ENCODE data around the gene ARG2. TPM values are rescaled to one million over a fixed set of nuclear protein-coding genes. Genes with fewer than 3 reads are reported as not detected.

Gene ARG2
- total RNA-seq, 1 experiment from 2014 or later = 11.2 TPM

- intact Hi-C loops (cut with micrococcal nuclease; ENCODE audit: unreplicated experiment) = no loop called here
- Mint-ChIP-seq H3K36me3 (ENCODE audit: insufficient read depth, unreplicated experiment) (peaks cover 53% of the 10 kb centered on the region), H3K4me3 (ENCODE audit: low read depth, unreplicated experiment) (no peak overlapping the region), H3K9me3 (ENCODE audit: low read depth, unreplicated experiment) (no peaks in the 10 kb centered on the region), H3K4me1 (ENCODE audit: low read depth, unreplicated experiment) (peaks cover 10% of the 10 kb centered on the region), H3K27me3 (ENCODE audit: unreplicated experiment) (no peaks in the 10 kb centered on the region), H3K27ac (ENCODE audit: unreplicated experiment) (no peak overlapping the region)
- DNase-seq = no peak
- CTCF ChIA-PET = interaction anchor here (1.3 kb wide), 1 partner anchor 20 kb away, joined by 3 read pairs; no protein-coding TSS in a partner anchor
- BruUV-seq (replicated peaks) = no TSS peak
- TF ChIP-seq CTCF (IDR thresholded peaks at IDR 0.05; ENCODE audit: unreplicated experiment) = no peak
These were observed 64.1 kb downstream of the ARG2 start for GRCh38 chr14:67683842-67684241.

GRCh38 chr14:67690011-67690410, 70.3 kb downstream of the ARG2 start:
- DNase-seq = no peak
- no peaks in the 10 kb centered on the region for H3K4me1 Mint-ChIP-seq (ENCODE audit: low read depth, unreplicated experiment)
- H3K36me3 Mint-ChIP-seq (ENCODE audit: insufficient read depth, unreplicated experiment) = peaks cover 59% of the 10 kb centered on the region
- no peaks in the 10 kb centered on the region for H3K27me3 Mint-ChIP-seq (ENCODE audit: unreplicated experiment)
- H3K9me3 Mint-ChIP-seq (ENCODE audit: low read depth, unreplicated experiment) = no peaks in the 10 kb centered on the region
- no peak for TF ChIP-seq CTCF (IDR thresholded peaks at IDR 0.05; ENCODE audit: unreplicated experiment)
- BruUV-seq (replicated peaks) = no TSS peak
- CTCF ChIA-PET = no interaction called here
- intact Hi-C loops (cut with micrococcal nuclease; ENCODE audit: unreplicated experiment) = no loop called here
- no peak overlapping the region for H3K4me3 Mint-ChIP-seq (ENCODE audit: low read depth, unreplicated experiment)
- no peak overlapping the region for H3K27ac Mint-ChIP-seq (ENCODE audit: unreplicated experiment)

- DNase-seq = peak; percentile 82
- H3K9me3 Mint-ChIP-seq (ENCODE audit: low read depth, unreplicated experiment) = no peaks in the 10 kb centered on the region
- H3K27me3 Mint-ChIP-seq (ENCODE audit: unreplicated experiment) = no peaks in the 10 kb centered on the region
- H3K36me3 Mint-ChIP-seq (ENCODE audit: insufficient read depth, unreplicated experiment) = peaks cover 25% of the 10 kb centered on the region
- peak overlapping the region; percentile 87 for H3K27ac Mint-ChIP-seq (ENCODE audit: unreplicated experiment)
- no peak for TF ChIP-seq CTCF (IDR thresholded peaks at IDR 0.05; ENCODE audit: unreplicated experiment)
- H3K4me1 Mint-ChIP-seq (ENCODE audit: low read depth, unreplicated experiment) = no peaks in the 10 kb centered on the region
- CTCF ChIA-PET = interaction anchor here (2.8 kb wide), 1 partner anchor 9 kb away, joined by 16 read pairs; no protein-coding TSS in a partner anchor
- intact Hi-C loops (cut with micrococcal nuclease; ENCODE audit: unreplicated experiment) = no loop called here
- TSS peak; percentile 100 for BruUV-seq (replicated peaks)
- H3K4me3 Mint-ChIP-seq (ENCODE audit: low read depth, unreplicated experiment) = peak overlapping the region; percentile 93
These were observed 75.2 kb downstream of the ARG2 start for GRCh38 chr14:67694791-67695393.

- Mint-ChIP-seq H3K27ac (ENCODE audit: unreplicated experiment) (peak within 1 kb of the TSS; percentile 87), H3K36me3 (ENCODE audit: insufficient read depth, unreplicated experiment) (peaks cover 20% of the 10 kb centered on the region), H3K27me3 (ENCODE audit: unreplicated experiment) (no peaks in the 10 kb centered on the region), H3K9me3 (ENCODE audit: low read depth, unreplicated experiment) (no peaks in the 10 kb centered on the region), H3K4me3 (ENCODE audit: low read depth, unreplicated experiment) (peak within 1 kb of the TSS; percentile 93), H3K4me1 (ENCODE audit: low read depth, unreplicated experiment) (no peaks in the 10 kb centered on the region)
- CTCF ChIA-PET = interaction anchor here (2.8 kb wide), 1 partner anchor 9 kb away, joined by 16 read pairs; no protein-coding TSS in a partner anchor
- intact Hi-C loops (cut with micrococcal nuclease; ENCODE audit: unreplicated experiment) = no loop called here
- no TSS peak for BruUV-seq (replicated peaks)
- peak; percentile 87 for DNase-seq
- TF ChIP-seq CTCF (IDR thresholded peaks at IDR 0.05; ENCODE audit: unreplicated experiment) = no peak
These were observed 75.8 kb downstream of the ARG2 start, which contains the start of gene RDH11 for GRCh38 chr14:67695394-67695949. Gene RDH11 (minus strand): TSS chr14:67695764. CDS start chr14:67695703, 61 bp downstream.

Measured in Calu3 (cell line).